ENCODE measurements around the gene CD47.

CD47 gene

DNA sequence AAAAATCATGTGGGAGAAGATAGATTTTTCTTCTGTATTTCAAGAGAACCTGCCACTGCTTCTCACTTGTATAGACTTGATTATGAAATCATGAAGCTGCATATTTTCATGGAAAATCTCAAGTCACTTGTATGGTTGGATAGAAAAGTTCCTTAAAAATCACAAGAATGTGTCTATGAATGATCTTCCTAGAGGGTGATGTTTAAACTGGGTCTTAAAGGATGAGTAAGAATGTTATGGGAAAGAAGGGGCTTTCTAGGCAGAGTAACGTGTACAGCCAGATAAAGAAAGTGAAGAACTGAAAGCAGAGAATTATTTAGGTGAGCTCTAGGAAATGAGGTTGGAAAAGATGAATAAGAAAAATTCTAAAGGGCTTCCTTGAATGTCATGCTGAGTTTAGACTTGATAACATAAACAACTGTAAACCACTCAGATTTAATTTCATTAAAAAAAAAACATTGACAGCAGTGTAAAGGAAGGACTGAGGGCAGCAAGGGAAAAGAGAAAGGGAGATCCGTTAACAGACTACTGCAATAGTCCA, 5.0 kb downstream of the CD47 start:
- no peaks in the 10 kb centered on the region for H3K9me3 ChIP-seq (ENCODE audit: control insufficient read depth, low read depth, low read length)
- no peak overlapping the region for H3K4me3 ChIP-seq (ENCODE audit: low read length)
- peaks cover 5% of the 10 kb centered on the region for H3K4me1 ChIP-seq (ENCODE audit: control insufficient read depth, low read depth, low read length)
- H3K27ac ChIP-seq (ENCODE audit: low read length): no peak overlapping the region
- H3K36me3 ChIP-seq (ENCODE audit: control insufficient read depth, low read depth, low read length): no peaks in the 10 kb centered on the region
- H3K27me3 ChIP-seq (ENCODE audit: control insufficient read depth, insufficient read depth, low read length): peaks cover 18% of the 10 kb centered on the region
- no peak overlapping the region for H3K9ac ChIP-seq (ENCODE audit: low read length)

DNA sequence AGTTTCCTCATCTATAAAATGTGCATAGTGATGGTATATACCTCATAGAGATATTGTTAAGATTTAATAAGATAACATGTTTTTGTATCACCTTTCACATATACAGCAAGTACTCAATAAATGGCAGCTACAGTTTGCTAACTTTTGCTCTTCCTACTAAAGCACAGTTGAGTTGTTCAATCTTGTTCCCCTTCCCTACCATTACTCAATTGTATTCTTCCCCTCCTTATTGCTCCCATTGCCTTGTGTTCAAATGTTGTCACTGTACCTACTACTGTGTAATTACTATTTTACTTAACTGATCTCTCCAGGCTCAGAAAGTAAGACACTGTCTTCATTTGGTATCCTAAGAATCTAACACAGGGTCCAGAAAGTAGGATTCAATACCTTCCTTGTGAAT, 5.5 kb downstream of the CD47 start:
- Histone ChIP-seq H3K27me3 (ENCODE audit: control insufficient read depth, insufficient read depth, low read length) (peaks cover 18% of the 10 kb centered on the region), H3K4me1 (ENCODE audit: control insufficient read depth, low read depth, low read length) (peaks cover 5% of the 10 kb centered on the region), H3K36me3 (ENCODE audit: control insufficient read depth, low read depth, low read length) (no peaks in the 10 kb centered on the region), H3K4me3 (ENCODE audit: low read length) (no peak overlapping the region), H3K9ac (ENCODE audit: low read length) (no peak overlapping the region), H3K27ac (ENCODE audit: low read length) (no peak overlapping the region), H3K9me3 (ENCODE audit: control insufficient read depth, low read depth, low read length) (no peaks in the 10 kb centered on the region)

GRCh38 chr3:108079877-108080276, 11.0 kb downstream of the CD47 start:
- Histone ChIP-seq H3K27ac (ENCODE audit: low read length) (no peak overlapping the region), H3K27me3 (ENCODE audit: control insufficient read depth, insufficient read depth, low read length) (no peaks in the 10 kb centered on the region), H3K4me3 (ENCODE audit: low read length) (no peak overlapping the region), H3K4me1 (ENCODE audit: control insufficient read depth, low read depth, low read length) (no peaks in the 10 kb centered on the region), H3K9ac (ENCODE audit: low read length) (no peak overlapping the region), H3K36me3 (ENCODE audit: control insufficient read depth, low read depth, low read length) (no peaks in the 10 kb centered on the region), H3K9me3 (ENCODE audit: control insufficient read depth, low read depth, low read length) (no peaks in the 10 kb centered on the region)

- Histone ChIP-seq H3K9me3 (ENCODE audit: control insufficient read depth, low read depth, low read length) (no peaks in the 10 kb centered on the region), H3K9ac (ENCODE audit: low read length) (no peak overlapping the region), H3K4me3 (ENCODE audit: low read length) (no peak overlapping the region), H3K4me1 (ENCODE audit: control insufficient read depth, low read depth, low read length) (no peaks in the 10 kb centered on the region), H3K36me3 (ENCODE audit: control insufficient read depth, low read depth, low read length) (no peaks in the 10 kb centered on the region), H3K27ac (ENCODE audit: low read length) (no peak overlapping the region), H3K27me3 (ENCODE audit: control insufficient read depth, insufficient read depth, low read length) (no peaks in the 10 kb centered on the region)
These were observed 11.8 kb downstream of the CD47 start for GRCh38 chr3:108079043-108079442.

- Histone ChIP-seq H3K9me3 (ENCODE audit: control insufficient read depth, low read depth, low read length) (no peaks in the 10 kb centered on the region), H3K36me3 (ENCODE audit: control insufficient read depth, low read depth, low read length) (no peaks in the 10 kb centered on the region), H3K4me1 (ENCODE audit: control insufficient read depth, low read depth, low read length) (peaks cover 8% of the 10 kb centered on the region), H3K27me3 (ENCODE audit: control insufficient read depth, insufficient read depth, low read length) (no peaks in the 10 kb centered on the region), H3K4me3 (ENCODE audit: low read length) (no peak overlapping the region), H3K9ac (ENCODE audit: low read length) (no peak overlapping the region), H3K27ac (ENCODE audit: low read length) (no peak overlapping the region)
These were observed 14.3 kb downstream of the CD47 start for GRCh38 chr3:108076564-108076963.

GRCh38 chr3:108073764-108074431, 16.9 kb downstream of the CD47 start:
- Histone ChIP-seq H3K27me3 (ENCODE audit: control insufficient read depth, insufficient read depth, low read length) (no peaks in the 10 kb centered on the region), H3K4me1 (ENCODE audit: control insufficient read depth, low read depth, low read length) (peaks cover 11% of the 10 kb centered on the region), H3K9ac (ENCODE audit: low read length) (no peak overlapping the region), H3K9me3 (ENCODE audit: control insufficient read depth, low read depth, low read length) (no peaks in the 10 kb centered on the region), H3K4me3 (ENCODE audit: low read length) (no peak overlapping the region), H3K27ac (ENCODE audit: low read length) (no peak overlapping the region), H3K36me3 (ENCODE audit: control insufficient read depth, low read depth, low read length) (no peaks in the 10 kb centered on the region)

GRCh38 chr3:108071368-108071767, 19.5 kb downstream of the CD47 start:
- Histone ChIP-seq H3K27me3 (ENCODE audit: control insufficient read depth, insufficient read depth, low read length) (no peaks in the 10 kb centered on the region), H3K4me3 (ENCODE audit: low read length) (no peak overlapping the region), H3K9me3 (ENCODE audit: control insufficient read depth, low read depth, low read length) (no peaks in the 10 kb centered on the region), H3K36me3 (ENCODE audit: control insufficient read depth, low read depth, low read length) (no peaks in the 10 kb centered on the region), H3K27ac (ENCODE audit: low read length) (no peak overlapping the region), H3K9ac (ENCODE audit: low read length) (no peak overlapping the region), H3K4me1 (ENCODE audit: control insufficient read depth, low read depth, low read length) (peaks cover 11% of the 10 kb centered on the region)

GRCh38 chr3:108070356-108070755, 20.5 kb downstream of the CD47 start:
- no peaks in the 10 kb centered on the region for H3K36me3 ChIP-seq (ENCODE audit: control insufficient read depth, low read depth, low read length)

GRCh38 chr3:108067768-108068167, 23.1 kb downstream of the CD47 start:
- Histone ChIP-seq H3K4me3 (ENCODE audit: low read length) (no peak overlapping the region), H3K4me1 (ENCODE audit: control insufficient read depth, low read depth, low read length) (peaks cover 11% of the 10 kb centered on the region), H3K27ac (ENCODE audit: low read length) (no peak overlapping the region), H3K27me3 (ENCODE audit: control insufficient read depth, insufficient read depth, low read length) (no peaks in the 10 kb centered on the region), H3K9me3 (ENCODE audit: control insufficient read depth, low read depth, low read length) (no peaks in the 10 kb centered on the region), H3K36me3 (ENCODE audit: control insufficient read depth, low read depth, low read length) (no peaks in the 10 kb centered on the region), H3K9ac (ENCODE audit: low read length) (no peak overlapping the region)

More at GRCh38 chr3:108070356-108070755, 20.5 kb downstream of the CD47 start:
- no peaks in the 10 kb centered on the region for H3K27me3 ChIP-seq (ENCODE audit: control insufficient read depth, insufficient read depth, low read length)
- no peak overlapping the region for H3K27ac ChIP-seq (ENCODE audit: low read length)
- no peak overlapping the region for H3K9ac ChIP-seq (ENCODE audit: low read length)
- H3K4me3 ChIP-seq (ENCODE audit: low read length): no peak overlapping the region
- no peaks in the 10 kb centered on the region for H3K9me3 ChIP-seq (ENCODE audit: control insufficient read depth, low read depth, low read length)
- H3K4me1 ChIP-seq (ENCODE audit: control insufficient read depth, low read depth, low read length): peaks cover 11% of the 10 kb centered on the region

DNA sequence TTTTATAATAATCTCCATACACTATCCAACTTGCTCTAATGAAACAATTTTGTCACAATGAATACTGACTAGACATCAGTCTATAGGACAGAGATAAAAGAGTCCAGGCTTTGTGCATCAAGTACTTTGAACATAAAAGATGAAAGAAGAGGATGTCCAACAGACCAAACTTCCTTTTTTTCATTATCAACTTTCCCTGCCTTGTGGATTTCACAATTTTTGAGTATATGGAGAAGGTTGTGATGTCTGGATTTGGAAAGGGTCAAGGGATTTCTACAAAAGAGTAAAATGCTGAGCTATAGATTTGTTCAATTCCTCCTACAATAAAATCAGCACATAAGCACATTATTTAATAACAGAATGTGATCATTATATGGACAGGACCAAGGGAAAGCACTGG, 25.7 kb downstream of the CD47 start:
- Histone ChIP-seq H3K36me3 (ENCODE audit: control insufficient read depth, low read depth, low read length) (no peaks in the 10 kb centered on the region), H3K9ac (ENCODE audit: low read length) (no peak overlapping the region), H3K4me1 (ENCODE audit: control insufficient read depth, low read depth, low read length) (no peaks in the 10 kb centered on the region), H3K27me3 (ENCODE audit: control insufficient read depth, insufficient read depth, low read length) (no peaks in the 10 kb centered on the region), H3K9me3 (ENCODE audit: control insufficient read depth, low read depth, low read length) (no peaks in the 10 kb centered on the region), H3K4me3 (ENCODE audit: low read length) (no peak overlapping the region), H3K27ac (ENCODE audit: low read length) (no peak overlapping the region)

DNA sequence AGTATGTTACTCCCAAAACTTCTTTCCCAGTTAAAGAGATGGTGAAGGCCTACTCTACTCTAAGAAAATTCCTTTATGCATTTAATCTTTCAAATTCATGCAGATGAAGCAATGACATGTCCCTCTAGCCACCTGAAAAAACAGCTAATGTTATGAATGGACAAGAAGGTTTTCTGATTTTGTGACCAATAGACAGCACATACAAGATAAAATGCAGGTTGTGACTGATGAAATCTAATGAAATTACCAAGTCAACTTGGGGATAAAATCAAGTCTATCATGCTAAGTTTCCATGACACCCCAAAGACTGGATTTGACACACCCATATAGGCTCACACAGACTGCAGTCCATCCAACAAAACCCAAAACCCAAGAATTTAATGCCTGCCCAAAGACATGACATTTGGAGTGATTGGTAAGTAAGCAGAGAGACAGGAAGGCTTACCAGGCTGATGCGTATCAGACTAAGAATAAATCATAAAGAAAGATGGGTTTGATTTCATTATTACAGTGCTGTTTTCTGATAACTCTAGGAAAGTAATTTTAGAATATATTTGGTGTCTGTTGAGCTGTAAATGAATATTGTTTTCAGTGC, 26.4 kb downstream of the CD47 start:
- H3K4me3 ChIP-seq (ENCODE audit: low read length): no peak overlapping the region
- no peaks in the 10 kb centered on the region for H3K36me3 ChIP-seq (ENCODE audit: control insufficient read depth, low read depth, low read length)
- no peak overlapping the region for H3K27ac ChIP-seq (ENCODE audit: low read length)
- no peak overlapping the region for H3K9ac ChIP-seq (ENCODE audit: low read length)
- H3K4me1 ChIP-seq (ENCODE audit: control insufficient read depth, low read depth, low read length): no peaks in the 10 kb centered on the region
- H3K9me3 ChIP-seq (ENCODE audit: control insufficient read depth, low read depth, low read length): no peaks in the 10 kb centered on the region
- H3K27me3 ChIP-seq (ENCODE audit: control insufficient read depth, insufficient read depth, low read length): no peaks in the 10 kb centered on the region

GRCh38 chr3:108062051-108062450, 28.8 kb downstream of the CD47 start:
- H3K27me3 ChIP-seq (ENCODE audit: control insufficient read depth, insufficient read depth, low read length): no peaks in the 10 kb centered on the region
- H3K9me3 ChIP-seq (ENCODE audit: control insufficient read depth, low read depth, low read length): no peaks in the 10 kb centered on the region
- no peak overlapping the region for H3K9ac ChIP-seq (ENCODE audit: low read length)
- no peaks in the 10 kb centered on the region for H3K36me3 ChIP-seq (ENCODE audit: control insufficient read depth, low read depth, low read length)
- no peak overlapping the region for H3K27ac ChIP-seq (ENCODE audit: low read length)
- H3K4me1 ChIP-seq (ENCODE audit: control insufficient read depth, low read depth, low read length): no peaks in the 10 kb centered on the region
- no peak overlapping the region for H3K4me3 ChIP-seq (ENCODE audit: low read length)
